COLO829 (cell line): ENCODE data around the gene SPECC1.
"Not testable (repeated sequence)": the region's sequence is repeated elsewhere in the genome, so short reads cannot be mapped to it uniquely, and the experiment has no call there.

Experiments
- DNase-seq: peaks from one replicate; pipeline ENCODE4 v3.0.0; 2012; ENCODE audit warnings: low spot score

The SPECC1 gene

DNA sequence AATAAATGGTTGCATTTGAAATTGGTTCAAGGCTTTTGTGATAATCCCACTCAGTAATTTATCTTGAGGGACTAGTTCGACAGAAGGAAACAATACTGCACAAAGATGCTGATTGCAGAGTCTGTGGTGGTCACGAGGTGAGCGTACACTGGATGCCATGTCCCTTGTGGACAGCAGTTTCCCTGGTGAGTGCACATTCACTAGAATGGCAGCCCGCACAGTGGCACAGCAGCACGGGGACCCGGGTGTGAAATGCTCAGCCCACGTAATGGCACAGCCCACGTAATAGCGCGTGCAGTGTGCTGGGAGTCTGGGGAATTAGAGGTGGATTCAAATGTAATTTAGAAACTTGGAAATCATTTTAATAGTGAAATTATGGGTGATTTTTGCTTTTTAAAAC is 304.1 kb downstream of the SPECC1 start:
- DNase-seq = no peak

DNA sequence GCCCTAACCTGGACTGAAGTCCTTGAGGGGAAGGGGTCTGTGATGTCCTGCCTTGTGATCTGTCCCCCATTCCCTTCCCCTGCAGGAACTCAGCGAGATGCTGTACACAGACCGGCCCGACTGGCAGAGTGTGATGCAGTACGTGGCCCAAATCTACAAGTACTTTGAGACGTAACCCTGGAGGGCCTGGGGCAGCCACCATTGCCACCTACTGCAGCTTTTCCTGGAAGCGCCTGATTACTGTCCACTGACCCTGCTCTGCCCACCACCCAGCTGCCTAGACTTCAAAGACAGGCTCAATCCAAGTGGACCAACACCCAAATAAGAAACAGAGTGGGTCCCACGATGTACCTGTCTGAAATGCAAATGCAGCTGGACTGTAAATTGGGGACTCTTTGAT is 304.7 kb downstream of the SPECC1 start:
- no peak for DNase-seq

DNA sequence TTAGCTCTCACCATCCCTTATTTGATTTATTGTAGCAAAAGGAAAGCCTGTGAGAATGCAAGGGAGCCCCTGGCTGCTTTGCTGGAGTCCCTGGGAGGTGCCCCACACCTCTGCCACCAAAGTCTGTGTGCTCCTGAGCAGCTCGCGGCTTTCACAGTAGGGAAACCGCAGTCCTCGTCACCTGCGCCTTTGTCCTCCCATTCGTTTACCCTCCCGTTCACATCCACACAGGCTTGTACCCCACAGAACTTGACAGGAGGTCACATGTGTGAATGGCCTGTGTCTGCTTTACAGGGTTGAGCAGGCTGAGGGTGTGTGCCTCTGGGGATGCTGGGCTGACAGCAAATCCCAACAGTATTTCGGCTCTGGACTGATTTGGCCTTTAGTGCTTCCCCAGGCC is 305.7 kb downstream of the SPECC1 start:
- DNase-seq = no peak

DNA sequence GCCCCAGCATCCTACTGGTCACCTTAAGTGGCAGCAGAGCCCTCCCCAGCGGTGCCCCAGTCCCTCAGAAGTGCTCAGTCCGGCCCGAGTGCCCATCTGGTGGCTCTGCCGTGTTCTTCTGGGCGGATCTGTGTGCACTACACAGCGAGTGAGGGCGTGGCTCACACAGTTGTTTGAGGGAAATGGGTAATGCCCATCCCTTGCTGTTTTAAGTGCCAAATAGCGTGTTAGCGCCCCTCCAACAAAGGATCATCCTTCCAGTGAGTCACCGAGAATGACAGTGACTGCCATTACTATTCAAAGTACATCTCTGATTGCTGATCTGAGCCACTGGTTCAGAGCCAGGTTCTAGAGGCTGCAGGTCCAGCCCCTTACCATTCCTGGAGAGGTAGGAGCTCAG is 306.2 kb downstream of the SPECC1 start:
- DNase-seq = no peak

DNA sequence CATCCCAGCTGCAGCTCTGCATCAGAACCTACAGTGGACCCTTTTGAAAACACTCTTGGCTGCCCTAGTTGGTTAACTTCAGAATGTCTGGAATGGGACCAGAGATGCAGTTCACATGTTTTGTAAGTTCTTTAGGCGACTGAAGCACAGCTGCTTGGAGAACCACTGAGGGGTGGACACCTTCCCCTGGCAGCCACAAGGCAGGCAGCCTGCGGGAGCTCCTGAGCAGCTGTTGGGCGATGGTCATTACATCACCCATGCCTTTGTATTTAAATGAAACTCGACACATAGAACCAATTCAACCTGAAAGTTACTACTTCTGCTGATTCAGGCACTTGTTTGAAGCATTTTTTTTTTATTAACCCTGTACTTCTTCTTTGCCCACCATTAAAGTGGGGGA is 306.7 kb downstream of the SPECC1 start:
- DNase-seq = no peak

DNA sequence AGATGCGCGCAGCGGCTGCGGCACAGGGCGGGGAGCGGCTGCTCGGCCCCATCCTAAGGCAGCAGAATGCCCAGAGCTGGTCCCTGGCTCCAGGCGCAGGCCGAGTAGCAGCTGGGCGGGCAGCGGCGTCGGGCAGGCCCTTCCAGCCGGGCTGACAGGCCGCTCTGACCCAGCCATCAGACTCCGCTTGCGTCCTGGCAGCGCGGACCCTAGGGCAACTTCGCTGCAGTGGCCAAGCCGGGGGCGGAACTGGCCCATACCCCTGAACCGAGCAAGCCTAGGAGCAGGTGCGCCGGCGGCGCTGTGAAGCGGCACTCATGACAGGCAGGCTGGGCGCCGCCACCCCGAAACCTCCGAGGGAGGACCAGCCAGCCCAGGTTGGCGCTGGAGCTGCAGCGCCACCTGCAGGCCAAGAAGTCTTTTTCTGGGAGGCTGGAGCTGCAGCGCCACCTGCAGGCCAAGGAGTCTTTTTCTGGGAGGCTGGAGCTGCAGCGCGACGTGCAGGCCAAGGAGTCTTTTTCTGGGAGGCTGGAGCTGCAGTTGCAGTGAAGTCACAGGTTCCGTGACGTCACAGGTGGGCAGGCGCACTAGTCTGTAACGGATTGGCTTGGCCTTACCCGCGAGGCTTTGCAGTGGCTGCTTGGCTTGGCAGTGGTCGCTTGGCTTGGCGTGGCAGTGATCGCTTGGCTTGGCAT is 311.5 kb downstream of the SPECC1 start:
- not testable (repeated sequence) for DNase-seq

DNA sequence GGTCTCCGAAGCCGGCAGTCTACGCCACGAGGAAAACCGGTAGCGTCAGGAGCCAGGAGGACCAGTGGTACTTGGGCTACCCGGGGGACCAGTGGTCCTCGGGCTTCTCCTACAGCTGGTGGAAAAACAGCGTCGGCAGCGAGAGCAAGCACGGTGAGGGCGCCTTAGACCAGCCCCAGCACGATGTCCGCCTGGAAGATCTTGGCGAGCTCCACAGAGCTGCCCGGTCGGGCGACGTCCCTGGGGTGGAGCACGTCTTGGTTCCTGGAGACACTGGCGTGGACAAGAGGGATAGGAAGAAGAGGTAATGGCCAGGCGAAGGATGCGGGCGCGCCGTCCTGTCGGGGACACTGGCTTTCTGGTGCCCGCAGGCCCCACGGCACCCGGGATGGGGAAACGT is 312.2 kb downstream of the SPECC1 start:
- not testable (repeated sequence) for DNase-seq

DNA sequence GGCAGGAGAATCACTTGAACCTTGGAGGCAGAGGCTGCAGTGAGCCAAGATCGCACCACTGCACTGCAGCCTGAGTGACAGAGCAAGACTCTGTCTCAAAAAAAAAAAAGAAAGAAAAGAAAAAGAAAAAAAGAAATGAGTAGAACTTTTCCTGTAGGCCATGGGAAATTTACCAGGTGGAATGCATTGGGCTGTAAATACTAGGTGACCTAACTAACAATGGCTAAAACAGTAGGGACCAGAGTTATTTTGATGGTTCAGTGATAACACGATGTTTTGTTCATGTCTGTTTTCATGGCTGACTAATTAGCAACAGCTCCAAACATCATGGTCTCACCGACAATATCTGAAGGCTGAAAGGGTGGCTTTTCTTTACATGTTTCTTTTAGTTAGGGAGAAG is 318.6 kb downstream of the SPECC1 start:
- not testable (repeated sequence) for DNase-seq

DNA sequence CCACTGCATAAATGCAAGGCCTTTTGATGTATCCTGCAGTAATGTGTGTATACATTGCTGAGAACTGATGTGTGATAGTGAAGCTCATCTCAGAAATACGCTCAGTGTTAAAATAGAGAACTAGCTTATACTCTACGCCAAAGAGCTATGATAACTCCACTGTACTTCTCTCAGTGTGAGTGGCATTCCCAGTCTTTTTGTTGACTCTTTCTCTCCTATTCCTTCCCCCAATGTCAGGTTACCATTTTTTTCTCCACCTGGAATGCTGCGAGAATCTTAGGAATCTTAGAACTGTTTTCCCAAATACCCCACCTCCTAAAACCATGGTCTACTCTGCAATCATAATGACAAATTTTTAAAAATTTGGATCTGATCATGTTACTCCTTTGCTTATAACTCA is 342.2 kb downstream of the SPECC1 start:
- not testable (repeated sequence) for DNase-seq

DNA sequence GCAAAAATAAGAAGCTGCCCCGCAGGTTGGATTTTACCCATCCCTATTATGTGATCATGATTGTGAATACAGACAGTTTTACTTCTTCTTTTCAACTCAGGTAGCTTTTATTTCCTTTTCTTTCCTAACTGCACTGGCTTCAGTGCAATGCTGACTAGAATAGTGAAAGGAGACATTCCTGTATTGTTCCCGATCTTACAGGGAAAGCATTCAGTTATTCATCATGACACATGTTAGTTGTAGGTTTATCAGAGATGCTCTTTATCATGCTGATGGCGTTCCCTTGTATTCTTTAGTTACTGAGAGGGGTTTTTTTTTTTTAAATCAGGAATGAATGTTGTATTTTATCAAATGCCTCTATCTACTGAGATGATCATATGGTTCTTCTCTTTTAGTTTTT is 343.4 kb downstream of the SPECC1 start:
- not testable (repeated sequence) for DNase-seq

DNA sequence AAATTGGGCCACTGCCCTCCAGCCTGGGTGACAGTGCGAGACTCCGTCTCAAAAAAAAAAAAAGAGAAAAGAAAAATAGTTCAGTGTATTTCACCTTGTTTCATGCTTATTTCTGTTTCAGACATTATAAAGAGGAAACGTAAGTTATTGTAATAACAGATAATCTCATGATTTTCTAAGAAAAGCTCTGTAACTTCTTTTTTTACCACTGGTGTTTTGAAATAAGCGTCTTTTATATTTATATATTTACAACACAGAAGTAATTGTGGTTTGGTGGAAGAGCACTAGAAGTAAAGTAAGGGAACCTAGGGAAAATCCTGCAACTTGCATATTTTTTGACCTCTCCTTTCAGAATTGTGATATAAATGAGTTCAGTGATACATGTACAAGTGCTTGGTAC is 354.7 kb downstream of the SPECC1 start:
- not testable (repeated sequence) for DNase-seq
